ENCODE results near the gene SYAP1.
A peak's percentile ranks its signal among the peaks of the same experiment; 100 is the strongest.
"Not testable (repeated sequence)": the region's sequence is repeated elsewhere in the genome, so short reads cannot be mapped to it uniquely, and the experiment has no call there.

The SYAP1 gene

GRCh38 chrX:16708016-16708415 lies 11.4 kb upstream of the SYAP1 start:
- Histone ChIP-seq H3K36me3 (ENCODE audit: insufficient read depth, low read length) (peaks cover 2% of the 10 kb centered on the region), H3K9ac (ENCODE audit: low read depth, low read length) (no peak overlapping the region), H3K4me1 (ENCODE audit: control insufficient read depth, insufficient read depth, low read length) (no peaks in the 10 kb centered on the region), H3K27me3 (ENCODE audit: control insufficient read depth, insufficient read depth, low read length) (no peaks in the 10 kb centered on the region), H3K4me3 (ENCODE audit: low read length) (no peak overlapping the region), H3K9me3 (replicated peaks; ENCODE audit: low read length) (no peaks in the 10 kb centered on the region), H3K4me2 (ENCODE audit: low read length) (no peak overlapping the region)

GRCh38 chrX:16711219-16711811 lies 8.1 kb upstream of the SYAP1 start:
- H3K9me3 ChIP-seq (replicated peaks; ENCODE audit: low read length): no peaks in the 10 kb centered on the region
- H3K4me3 ChIP-seq (ENCODE audit: low read length): peak overlapping the region; percentile 82
- H3K27me3 ChIP-seq (ENCODE audit: control insufficient read depth, insufficient read depth, low read length): peaks cover 5% of the 10 kb centered on the region
- no peaks in the 10 kb centered on the region for H3K4me1 ChIP-seq (ENCODE audit: control insufficient read depth, insufficient read depth, low read length)
- H3K9ac ChIP-seq (ENCODE audit: low read depth, low read length): peak overlapping the region; percentile 85
- peak overlapping the region; percentile 94 for H3K4me2 ChIP-seq (ENCODE audit: low read length)
- H3K36me3 ChIP-seq (ENCODE audit: insufficient read depth, low read length): peaks cover 2% of the 10 kb centered on the region

DNA sequence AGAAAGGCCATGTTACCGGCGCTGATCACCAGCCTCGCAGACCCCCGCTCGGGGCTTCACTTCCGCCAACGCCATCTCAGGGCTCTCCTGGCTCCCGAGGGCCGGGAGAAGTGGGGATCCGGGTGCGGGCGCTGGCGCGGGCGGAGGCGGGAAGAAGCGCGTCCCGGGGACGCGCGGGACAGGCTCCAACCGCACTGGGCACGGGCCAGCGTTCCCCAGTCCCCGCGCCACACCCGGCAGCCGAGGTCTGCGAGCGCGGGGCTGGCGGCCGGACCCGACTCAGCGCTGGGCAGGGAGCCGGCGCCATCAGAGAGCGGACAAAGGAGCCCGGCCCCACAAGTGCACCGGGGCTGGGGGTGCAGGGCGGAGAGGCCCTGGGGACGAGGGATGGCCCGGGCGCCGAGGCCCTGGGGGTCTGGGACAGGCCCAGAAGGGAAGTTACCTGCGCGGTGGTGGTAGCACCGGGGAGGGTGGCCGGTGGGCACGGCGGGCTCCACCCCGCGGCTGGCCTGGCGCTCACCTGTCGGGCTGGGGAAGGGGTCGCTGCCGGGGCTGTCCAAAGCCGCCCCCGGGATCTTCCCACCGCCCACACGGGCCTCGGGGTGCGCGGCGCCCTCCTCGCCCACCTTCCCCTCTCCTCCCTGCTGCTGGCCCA lies 7.4 kb upstream of the SYAP1 start:
- peak overlapping the region; percentile 82 for H3K4me3 ChIP-seq (ENCODE audit: low read length)
- peak overlapping the region; percentile 85 for H3K9ac ChIP-seq (ENCODE audit: low read depth, low read length)
- peaks cover 2% of the 10 kb centered on the region for H3K36me3 ChIP-seq (ENCODE audit: insufficient read depth, low read length)
- H3K4me2 ChIP-seq (ENCODE audit: low read length): peak overlapping the region; percentile 94
- no peaks in the 10 kb centered on the region for H3K4me1 ChIP-seq (ENCODE audit: control insufficient read depth, insufficient read depth, low read length)
- no peaks in the 10 kb centered on the region for H3K9me3 ChIP-seq (replicated peaks; ENCODE audit: low read length)
- peaks cover 5% of the 10 kb centered on the region for H3K27me3 ChIP-seq (ENCODE audit: control insufficient read depth, insufficient read depth, low read length)

DNA sequence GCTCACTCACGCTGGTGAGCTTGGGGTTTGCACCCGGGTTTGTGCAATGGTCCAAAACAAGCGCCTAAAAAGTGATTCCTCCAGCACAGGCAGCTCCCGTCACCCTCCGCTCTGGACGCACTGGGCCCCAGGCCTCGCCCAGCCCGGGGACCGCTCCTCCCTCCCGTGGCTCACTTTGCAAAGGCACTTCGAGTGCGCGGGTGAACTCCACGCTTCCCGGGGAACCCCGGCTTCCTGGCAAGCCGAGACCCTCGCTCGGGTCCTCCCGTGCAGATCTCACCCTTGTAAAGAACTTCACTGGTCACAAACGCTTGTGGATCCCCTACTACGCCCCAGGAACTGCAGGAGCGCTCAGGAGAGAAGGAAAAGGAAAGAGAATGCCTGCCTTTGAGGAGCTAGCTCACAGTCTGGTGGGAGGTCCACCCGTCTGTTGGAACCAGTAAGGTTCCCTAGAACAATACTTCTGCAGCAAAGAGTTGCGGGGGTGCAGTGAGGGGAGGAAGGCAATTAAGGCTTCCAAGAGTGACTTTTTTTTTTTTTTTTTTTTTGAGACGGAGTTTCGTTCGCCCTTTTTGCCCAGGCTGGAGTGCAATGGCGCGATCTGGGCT lies 6.8 kb upstream of the SYAP1 start, which contains the start of gene CTPS2:
Gene CTPS2, minus strand, starts transcription at position 122 of the 608 bp plus-strand sequence. CDS start 9,767 bp downstream, outside the sequence.
- H3K9ac ChIP-seq (ENCODE audit: low read depth, low read length): peak within 1 kb of the TSS; percentile 85
- H3K27me3 ChIP-seq (ENCODE audit: control insufficient read depth, insufficient read depth, low read length): peaks cover 5% of the 10 kb centered on the region
- peak within 1 kb of the TSS; percentile 82 for H3K4me3 ChIP-seq (ENCODE audit: low read length)
- no peaks in the 10 kb centered on the region for H3K9me3 ChIP-seq (replicated peaks; ENCODE audit: low read length)
- no peaks in the 10 kb centered on the region for H3K36me3 ChIP-seq (ENCODE audit: insufficient read depth, low read length)
- H3K4me1 ChIP-seq (ENCODE audit: control insufficient read depth, insufficient read depth, low read length): no peaks in the 10 kb centered on the region
- H3K4me2 ChIP-seq (ENCODE audit: low read length): peak within 1 kb of the TSS; percentile 94

DNA sequence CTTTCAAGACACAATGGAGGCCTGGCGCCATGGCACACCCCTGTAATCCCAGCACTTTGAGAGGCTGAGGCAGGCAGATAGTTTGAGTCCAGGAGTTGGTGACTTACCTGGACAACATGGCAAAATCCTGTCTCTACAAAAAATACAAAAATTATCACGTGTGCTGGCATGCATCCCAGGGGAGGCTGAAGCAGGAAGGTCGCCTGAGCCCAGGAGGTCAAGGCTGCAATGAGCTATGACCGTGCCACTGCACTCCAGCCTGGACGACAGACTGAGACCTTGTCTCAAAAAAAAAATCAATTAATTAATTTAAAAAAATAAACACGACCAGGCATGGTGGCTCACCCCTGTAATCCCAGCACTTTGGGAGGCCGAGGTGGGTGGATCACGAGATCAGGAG lies 4.9 kb upstream of the SYAP1 start:
- H3K9me3 ChIP-seq (replicated peaks; ENCODE audit: low read length): no peaks in the 10 kb centered on the region
- peaks cover 3% of the 10 kb centered on the region for H3K4me1 ChIP-seq (ENCODE audit: control insufficient read depth, insufficient read depth, low read length)
- H3K27me3 ChIP-seq (ENCODE audit: control insufficient read depth, insufficient read depth, low read length): peaks cover 5% of the 10 kb centered on the region
- no peak overlapping the region for H3K9ac ChIP-seq (ENCODE audit: low read depth, low read length)
- H3K4me2 ChIP-seq (ENCODE audit: low read length): no peak overlapping the region
- no peaks in the 10 kb centered on the region for H3K36me3 ChIP-seq (ENCODE audit: insufficient read depth, low read length)
- no peak overlapping the region for H3K4me3 ChIP-seq (ENCODE audit: low read length)

GRCh38 chrX:16715638-16716037 lies 3.8 kb upstream of the SYAP1 start:
- H3K9me3 ChIP-seq (replicated peaks; ENCODE audit: low read length); H3K4me1 ChIP-seq (ENCODE audit: control insufficient read depth, insufficient read depth, low read length); H3K27me3 ChIP-seq (ENCODE audit: control insufficient read depth, insufficient read depth, low read length); H3K9ac ChIP-seq (ENCODE audit: low read depth, low read length); H3K36me3 ChIP-seq (ENCODE audit: insufficient read depth, low read length); H3K4me3 ChIP-seq (ENCODE audit: low read length); H3K4me2 ChIP-seq (ENCODE audit: low read length): not testable (repeated sequence)

- H3K9ac ChIP-seq (ENCODE audit: low read depth, low read length); H3K4me1 ChIP-seq (ENCODE audit: control insufficient read depth, insufficient read depth, low read length); H3K36me3 ChIP-seq (ENCODE audit: insufficient read depth, low read length); H3K4me2 ChIP-seq (ENCODE audit: low read length); H3K4me3 ChIP-seq (ENCODE audit: low read length); H3K27me3 ChIP-seq (ENCODE audit: control insufficient read depth, insufficient read depth, low read length); H3K9me3 ChIP-seq (replicated peaks; ENCODE audit: low read length): not testable (repeated sequence)
Observed at GRCh38 chrX:16716451-16716850, 3.0 kb upstream of the SYAP1 start.

DNA sequence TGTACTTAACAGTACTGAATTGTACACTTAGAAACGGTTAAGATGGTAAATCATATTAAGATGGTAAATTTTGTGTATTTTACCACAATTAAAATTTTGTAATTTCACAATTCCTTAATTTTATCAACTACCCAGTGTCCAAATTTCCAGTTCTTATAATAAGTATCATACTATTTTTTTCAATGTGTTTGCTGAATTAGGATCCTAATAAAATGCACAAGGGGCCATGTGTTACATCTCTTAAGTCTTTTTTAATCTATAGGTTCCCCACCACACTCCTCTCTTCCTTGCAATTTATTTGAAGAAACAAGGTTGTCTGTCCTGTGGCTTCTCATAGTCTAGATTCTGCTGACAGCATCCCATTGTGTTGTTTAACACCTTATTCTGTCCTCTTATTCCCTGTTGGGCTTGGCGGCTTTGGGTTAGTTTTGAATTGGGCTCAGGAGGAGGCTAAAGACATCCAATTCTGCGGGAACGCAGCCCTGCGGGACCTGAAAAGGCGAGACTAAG lies 533 bp upstream of the SYAP1 start:
- Histone ChIP-seq H3K36me3 (ENCODE audit: insufficient read depth, low read length) (no peaks in the 10 kb centered on the region), H3K4me2 (ENCODE audit: low read length) (peak overlapping the region; percentile 83), H3K4me1 (ENCODE audit: control insufficient read depth, insufficient read depth, low read length) (peaks cover 10% of the 10 kb centered on the region), H3K9ac (ENCODE audit: low read depth, low read length) (peak overlapping the region; percentile 89), H3K9me3 (replicated peaks; ENCODE audit: low read length) (no peaks in the 10 kb centered on the region), H3K4me3 (ENCODE audit: low read length) (peak overlapping the region; percentile 82), H3K27me3 (ENCODE audit: control insufficient read depth, insufficient read depth, low read length) (peaks cover 5% of the 10 kb centered on the region)

GRCh38 chrX:16722481-16722880 lies 3.1 kb downstream of the SYAP1 start:
- H3K9me3 ChIP-seq (replicated peaks; ENCODE audit: low read length): no peaks in the 10 kb centered on the region
- H3K4me1 ChIP-seq (ENCODE audit: control insufficient read depth, insufficient read depth, low read length): peaks cover 10% of the 10 kb centered on the region
- H3K9ac ChIP-seq (ENCODE audit: low read depth, low read length): no peak overlapping the region
- no peaks in the 10 kb centered on the region for H3K36me3 ChIP-seq (ENCODE audit: insufficient read depth, low read length)
- no peak overlapping the region for H3K4me2 ChIP-seq (ENCODE audit: low read length)
- no peak overlapping the region for H3K4me3 ChIP-seq (ENCODE audit: low read length)
- no peaks in the 10 kb centered on the region for H3K27me3 ChIP-seq (ENCODE audit: control insufficient read depth, insufficient read depth, low read length)

DNA sequence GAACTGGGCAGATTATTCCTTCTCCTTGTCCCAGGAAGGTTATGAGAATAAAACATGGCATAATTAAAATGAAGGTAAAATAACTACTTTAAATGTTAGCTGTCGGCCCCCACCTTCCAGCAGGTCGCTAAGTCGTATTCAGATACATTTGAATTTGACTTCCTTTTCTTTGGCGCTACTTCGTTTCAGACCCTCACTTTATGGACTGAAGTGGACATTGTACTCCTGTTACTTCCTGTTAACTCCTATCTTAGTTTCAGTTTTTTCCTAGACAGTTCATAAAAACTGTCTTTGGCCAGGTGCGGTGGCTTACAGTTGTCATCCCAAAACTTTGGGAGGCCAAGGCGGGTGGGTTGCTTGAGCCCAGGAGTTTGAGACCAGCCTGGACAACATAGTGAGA lies 5.7 kb downstream of the SYAP1 start:
- no peaks in the 10 kb centered on the region for H3K9me3 ChIP-seq (replicated peaks; ENCODE audit: low read length)
- no peaks in the 10 kb centered on the region for H3K36me3 ChIP-seq (ENCODE audit: insufficient read depth, low read length)
- no peak overlapping the region for H3K4me3 ChIP-seq (ENCODE audit: low read length)
- H3K9ac ChIP-seq (ENCODE audit: low read depth, low read length): no peak overlapping the region
- H3K27me3 ChIP-seq (ENCODE audit: control insufficient read depth, insufficient read depth, low read length): no peaks in the 10 kb centered on the region
- H3K4me2 ChIP-seq (ENCODE audit: low read length): no peak overlapping the region
- peaks cover 5% of the 10 kb centered on the region for H3K4me1 ChIP-seq (ENCODE audit: control insufficient read depth, insufficient read depth, low read length)

DNA sequence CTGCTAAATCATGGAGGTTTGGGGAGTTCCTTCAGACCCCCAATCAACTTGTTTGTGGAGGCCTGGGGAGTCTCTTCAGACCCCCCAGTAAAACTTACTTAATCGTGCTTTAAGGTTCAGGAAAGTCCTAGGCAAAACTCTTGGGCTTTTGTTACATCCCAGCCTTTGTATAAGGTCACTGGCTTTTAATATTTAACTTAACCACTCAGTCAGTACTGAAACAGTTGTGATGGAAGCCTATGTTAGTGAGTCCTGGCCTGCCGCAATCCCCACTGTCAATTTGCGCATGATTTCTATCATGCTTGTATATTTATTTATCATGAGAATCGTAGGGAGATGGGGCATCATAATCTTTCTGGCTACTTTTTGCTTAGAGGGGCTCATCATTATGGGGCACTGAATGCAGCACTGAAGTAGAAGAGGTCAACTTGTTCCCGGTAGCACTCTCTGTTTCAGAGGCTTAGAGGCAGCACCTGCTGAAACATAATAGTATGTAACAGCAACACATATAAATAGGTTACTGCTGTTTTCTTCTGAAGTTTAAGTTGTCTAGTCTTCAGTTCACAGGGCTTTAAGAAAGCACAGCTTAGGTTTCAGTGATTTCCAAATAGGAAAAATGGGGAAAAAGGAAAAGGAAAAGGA lies 7.1 kb downstream of the SYAP1 start:
- H3K4me3 ChIP-seq (ENCODE audit: low read length); H3K9me3 ChIP-seq (replicated peaks; ENCODE audit: low read length); H3K4me1 ChIP-seq (ENCODE audit: control insufficient read depth, insufficient read depth, low read length); H3K9ac ChIP-seq (ENCODE audit: low read depth, low read length); H3K4me2 ChIP-seq (ENCODE audit: low read length); H3K36me3 ChIP-seq (ENCODE audit: insufficient read depth, low read length); H3K27me3 ChIP-seq (ENCODE audit: control insufficient read depth, insufficient read depth, low read length): not testable (repeated sequence)

Measured in skeletal muscle satellite cell (primary cell).